ENCODE results near the gene SLC22A25.
"Not testable (repeated sequence)": the region's sequence is repeated elsewhere in the genome, so short reads cannot be mapped to it uniquely, and the experiment has no call there.

SLC22A25 gene

GRCh38 chr11:63243533-63243932 lies at the start of gene SLC22A25:
Gene SLC22A25 (minus strand): TSS chr11:63243599. CDS start chr11:63229652, 13,947 bp downstream.
- in situ Hi-C loops (cut with MboI; ENCODE audit: low pct_unique_long_range_greater_than_20kb, low sequenced_read_pairs), result no loop called here
- DNase-seq, result no peak

GRCh38 chr11:63290285-63290684 lies 46.9 kb upstream of the SLC22A25 start:
- DNase-seq, result no peak
- in situ Hi-C loops (cut with MboI; ENCODE audit: low pct_unique_long_range_greater_than_20kb, low sequenced_read_pairs), result no loop called here

- in situ Hi-C loops (cut with MboI; ENCODE audit: low pct_unique_long_range_greater_than_20kb, low sequenced_read_pairs), result no loop called here
- DNase-seq, result no peak
Observed at GRCh38 chr11:63289658-63290057, 46.3 kb upstream of the SLC22A25 start.

GRCh38 chr11:63282579-63282978 lies 39.2 kb upstream of the SLC22A25 start:
- in situ Hi-C loops (cut with MboI; ENCODE audit: low pct_unique_long_range_greater_than_20kb, low sequenced_read_pairs), result no loop called here
- DNase-seq, result no peak

- in situ Hi-C loops (cut with MboI; ENCODE audit: low pct_unique_long_range_greater_than_20kb, low sequenced_read_pairs), result no loop called here
- DNase-seq, result no peak
Observed at GRCh38 chr11:63280920-63281319, 37.5 kb upstream of the SLC22A25 start.

GRCh38 chr11:63277345-63277943 lies 34.0 kb upstream of the SLC22A25 start:
- DNase-seq, result no peak
- in situ Hi-C loops (cut with MboI; ENCODE audit: low pct_unique_long_range_greater_than_20kb, low sequenced_read_pairs), result no loop called here

GRCh38 chr11:63274776-63275175 lies 31.4 kb upstream of the SLC22A25 start:
- in situ Hi-C loops (cut with MboI; ENCODE audit: low pct_unique_long_range_greater_than_20kb, low sequenced_read_pairs), result no loop called here

GRCh38 chr11:63273685-63274084 lies 30.3 kb upstream of the SLC22A25 start:
- no peak for DNase-seq
- in situ Hi-C loops (cut with MboI; ENCODE audit: low pct_unique_long_range_greater_than_20kb, low sequenced_read_pairs), result no loop called here

More at GRCh38 chr11:63274776-63275175, 31.4 kb upstream of the SLC22A25 start:
- DNase-seq, result no peak

GRCh38 chr11:63262547-63262946 lies 19.1 kb upstream of the SLC22A25 start:
- in situ Hi-C loops (cut with MboI; ENCODE audit: low pct_unique_long_range_greater_than_20kb, low sequenced_read_pairs), result no loop called here
- no peak for DNase-seq

- in situ Hi-C loops (cut with MboI; ENCODE audit: low pct_unique_long_range_greater_than_20kb, low sequenced_read_pairs), result no loop called here
- DNase-seq, result no peak
Observed at GRCh38 chr11:63251312-63251711, 7.9 kb upstream of the SLC22A25 start.

GRCh38 chr11:63250162-63251050 lies 7.0 kb upstream of the SLC22A25 start:
- DNase-seq, result no peak
- in situ Hi-C loops (cut with MboI; ENCODE audit: low pct_unique_long_range_greater_than_20kb, low sequenced_read_pairs), result no loop called here

- no peak for DNase-seq
- in situ Hi-C loops (cut with MboI; ENCODE audit: low pct_unique_long_range_greater_than_20kb, low sequenced_read_pairs), result no loop called here
Observed at GRCh38 chr11:63248966-63249365, 5.6 kb upstream of the SLC22A25 start.

GRCh38 chr11:63247237-63248002 lies 4.0 kb upstream of the SLC22A25 start:
- in situ Hi-C loops (cut with MboI; ENCODE audit: low pct_unique_long_range_greater_than_20kb, low sequenced_read_pairs); DNase-seq: not testable (repeated sequence)

- DNase-seq, result no peak
- in situ Hi-C loops (cut with MboI; ENCODE audit: low pct_unique_long_range_greater_than_20kb, low sequenced_read_pairs), result no loop called here
Observed at GRCh38 chr11:63246045-63246444, 2.6 kb upstream of the SLC22A25 start.

GRCh38 chr11:63244862-63245261 lies 1.5 kb upstream of the SLC22A25 start:
- in situ Hi-C loops (cut with MboI; ENCODE audit: low pct_unique_long_range_greater_than_20kb, low sequenced_read_pairs), result no loop called here
- no peak for DNase-seq

GRCh38 chr11:63242089-63242781 lies 1.2 kb downstream of the SLC22A25 start:
- DNase-seq, result no peak
- in situ Hi-C loops (cut with MboI; ENCODE audit: low pct_unique_long_range_greater_than_20kb, low sequenced_read_pairs), result no loop called here

- in situ Hi-C loops (cut with MboI; ENCODE audit: low pct_unique_long_range_greater_than_20kb, low sequenced_read_pairs), result no loop called here
- DNase-seq, result no peak
Observed at GRCh38 chr11:63240791-63241379, 2.5 kb downstream of the SLC22A25 start.

- DNase-seq, result no peak
- in situ Hi-C loops (cut with MboI; ENCODE audit: low pct_unique_long_range_greater_than_20kb, low sequenced_read_pairs), result no loop called here
Observed at GRCh38 chr11:63240098-63240497, 3.3 kb downstream of the SLC22A25 start.

GRCh38 chr11:63239254-63239653 lies 4.1 kb downstream of the SLC22A25 start:
- in situ Hi-C loops (cut with MboI; ENCODE audit: low pct_unique_long_range_greater_than_20kb, low sequenced_read_pairs), result no loop called here
- no peak for DNase-seq
